Right renal cortex interstitium (tissue), 3 donors: Measurements from ENCODE around the gene AGPAT1. TPM values are rescaled to one million over a fixed set of nuclear protein-coding genes. Genes with fewer than 3 reads are reported as not detected.

Source experiments
- DNase-seq, 3 donors: peaks; one replicate each; pipeline ENCODE4 v3.0.0-alpha.2; 2013; ENCODE audit warnings: low read depth in 3 of 3, low spot score in 2 of 3
- polyA plus RNA-seq, 3 donors: library from polyadenylated mRNA; unstranded; fragments of 120-200 nt; gene quantifications; one replicate each; pipeline ENCODE4 v1.2.1, GENCODE V29; 2013; ENCODE audit not compliant: insufficient read length in 3 of 3

AGPAT1 gene
- polyA plus RNA-seq, 3 donors: 93.5 to 106 (median 99.4) TPM

DNA sequence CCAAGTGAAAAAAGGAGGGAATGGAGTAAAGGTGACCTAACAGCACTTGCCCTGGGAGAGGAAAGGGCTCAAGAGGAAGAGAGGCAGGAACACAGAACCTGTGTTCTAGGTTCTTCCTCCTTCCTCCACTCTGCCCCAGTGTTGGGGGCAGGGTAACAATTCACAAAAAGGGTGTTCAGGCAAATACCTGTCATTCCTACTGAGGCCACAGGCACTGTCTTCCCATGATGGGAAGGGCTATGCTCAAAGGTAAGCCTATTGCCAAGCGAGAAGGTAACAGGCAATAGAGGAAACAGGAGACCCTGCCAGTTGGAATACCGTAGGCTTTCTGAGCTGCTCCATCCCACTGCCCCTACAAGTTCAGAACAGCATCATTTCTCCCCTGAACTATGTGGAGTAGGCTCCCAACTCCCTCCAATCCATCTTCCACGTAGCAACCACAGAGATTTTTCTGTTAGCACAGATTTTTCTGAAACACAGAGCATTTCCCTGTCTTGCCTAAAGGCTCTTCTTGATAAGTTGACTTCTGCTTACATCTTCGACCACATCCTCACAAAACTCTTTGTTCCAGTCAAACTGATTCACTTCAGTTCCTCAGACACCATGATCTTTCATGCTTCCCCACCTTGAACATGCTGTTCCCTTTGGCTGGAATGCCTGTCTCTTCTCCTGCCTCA, 2.7 kb downstream of the AGPAT1 start:
- no peak for DNase-seq

DNA sequence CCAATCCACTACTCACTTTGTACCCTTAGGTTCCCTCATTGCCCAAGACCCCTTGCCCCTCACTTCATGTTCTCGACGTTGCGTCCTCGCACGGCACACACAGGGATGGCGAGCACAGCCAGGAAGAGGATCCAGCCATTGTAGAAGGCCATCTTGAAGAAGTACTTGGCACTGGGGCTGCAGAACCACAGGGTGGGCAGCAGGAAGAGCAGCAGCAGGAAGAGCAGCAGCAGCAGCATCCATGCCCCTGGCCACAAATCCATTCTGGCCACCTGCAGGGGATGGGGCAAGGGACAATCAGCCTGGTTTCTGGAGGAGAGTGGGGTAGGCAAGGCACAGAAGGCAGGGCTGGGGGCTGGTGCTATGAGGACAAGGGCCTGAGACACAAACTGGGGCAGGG, 4.7 kb downstream of the AGPAT1 start:
- no peak for DNase-seq

DNA sequence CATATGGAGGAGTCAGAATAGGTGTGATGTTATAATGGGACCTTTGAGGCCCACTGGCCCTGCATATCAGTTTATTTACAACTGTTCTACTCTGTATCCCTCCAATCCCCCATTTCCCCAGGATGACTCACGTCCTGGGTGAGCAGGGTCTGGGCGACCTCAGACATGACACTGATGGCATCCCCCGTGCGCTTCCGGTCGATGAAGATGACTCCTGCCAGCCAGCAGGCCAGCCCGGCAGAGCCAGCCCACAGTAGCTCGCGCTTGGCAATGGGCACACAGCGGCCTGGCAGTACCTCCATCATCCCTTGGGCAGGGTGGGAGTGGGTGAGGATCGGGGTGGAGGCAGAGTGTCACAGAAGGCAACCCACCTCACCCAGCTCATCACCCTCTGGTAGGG, 5.6 kb downstream of the AGPAT1 start:
- DNase-seq: no peak

- no peak for DNase-seq
These were observed 6.9 kb downstream of the AGPAT1 start for GRCh38 chr6:32168807-32169591.

GRCh38 chr6:32168350-32168749, 7.5 kb downstream of the AGPAT1 start:
- DNase-seq: no peak

GRCh38 chr6:32167761-32168262, 8.1 kb downstream of the AGPAT1 start:
- no peak for DNase-seq

GRCh38 chr6:32167154-32167760, 8.6 kb downstream of the AGPAT1 start:
- no peak for DNase-seq

GRCh38 chr6:32166411-32167061, 9.3 kb downstream of the AGPAT1 start:
- no peak for DNase-seq

DNA sequence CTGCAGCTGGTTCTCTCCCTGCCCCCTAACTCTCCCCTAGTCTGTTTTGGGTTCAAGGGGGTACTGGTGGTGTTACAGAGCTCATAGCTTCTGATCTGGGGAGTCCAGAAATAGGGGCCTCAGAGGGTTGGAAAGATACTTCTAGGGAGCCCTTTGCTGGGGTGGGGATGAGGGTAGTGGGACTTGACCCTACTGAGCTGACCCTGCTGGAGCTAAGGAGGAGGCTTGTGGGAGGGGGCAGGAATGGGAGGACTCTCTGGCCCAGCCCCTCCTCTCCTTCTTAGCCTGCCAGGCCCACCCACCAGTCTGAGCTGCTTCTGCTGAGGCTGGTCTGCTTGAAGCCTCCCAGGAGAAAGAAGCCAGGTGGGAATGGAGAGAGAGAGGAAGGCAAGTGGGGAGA, 11.6 kb downstream of the AGPAT1 start, which contains the start of gene EGFL8:
TSS of gene EGFL8 (plus strand) at position 301 of the 400 bp plus-strand sequence. CDS start 1,571 bp downstream, outside the sequence.
- DNase-seq: no peak

DNA sequence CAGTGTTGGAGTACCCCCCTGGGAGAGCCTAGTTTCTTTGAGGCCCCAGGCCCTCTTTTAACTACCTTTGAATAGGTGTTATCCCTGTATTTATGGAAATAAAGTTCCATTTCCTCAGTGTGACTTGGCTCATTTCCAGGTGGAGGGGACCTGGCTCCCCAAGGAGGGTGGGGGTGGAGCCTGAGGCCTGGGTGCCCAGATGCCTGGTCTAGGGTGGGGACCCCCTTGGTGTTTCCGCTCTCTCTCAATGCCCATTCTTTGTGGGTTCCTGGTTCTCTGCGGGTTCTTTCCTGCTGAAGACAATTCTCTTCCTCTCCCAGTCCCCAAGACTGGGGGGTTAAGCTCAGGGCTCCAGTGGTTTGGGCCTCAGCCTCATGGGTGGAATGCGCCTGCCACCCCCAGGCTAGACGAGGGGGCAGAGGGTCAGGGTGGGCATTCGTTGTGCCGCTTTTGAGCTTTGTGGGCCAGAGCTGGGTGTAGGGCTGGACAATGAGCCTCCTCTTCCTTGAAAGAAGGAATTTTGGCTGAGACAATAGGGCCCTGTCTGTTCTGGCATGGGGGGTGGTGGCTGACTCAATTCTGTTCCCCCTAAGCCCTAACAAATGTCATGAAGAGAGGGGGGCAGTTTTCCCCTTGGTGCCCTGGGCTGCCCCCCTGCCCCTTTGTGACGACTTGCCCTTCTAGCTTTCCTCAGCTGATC, 12.2 kb downstream of the AGPAT1 start:
- DNase-seq: no peak

DNA sequence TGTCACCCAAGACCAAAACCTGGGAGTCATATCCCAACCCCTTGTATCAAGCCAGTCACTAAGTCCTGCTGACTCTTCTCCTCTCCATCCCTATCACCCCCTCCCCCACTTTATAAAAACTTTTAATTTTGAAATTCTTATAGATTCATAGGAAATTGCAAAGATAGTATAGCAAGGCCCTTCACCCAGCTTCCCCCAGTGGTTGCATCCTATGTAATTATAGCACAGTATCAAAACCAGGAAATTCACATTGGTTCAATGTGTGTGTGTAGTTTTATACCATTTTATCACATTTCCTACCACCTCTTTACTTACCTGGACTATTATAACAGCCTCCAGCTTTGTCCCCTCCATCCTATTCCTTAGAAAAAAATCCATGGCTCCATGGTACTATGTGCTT, 17.8 kb downstream of the AGPAT1 start:
- DNase-seq: no peak

GRCh38 chr6:32156891-32157290, 19.0 kb downstream of the AGPAT1 start:
- no peak for DNase-seq

- DNase-seq: no peak
These were observed 21.2 kb downstream of the AGPAT1 start for GRCh38 chr6:32154514-32155161.

GRCh38 chr6:32153564-32154513, 22.0 kb downstream of the AGPAT1 start, which contains the start of gene PPT2:
PPT2 (plus strand) TSS chr6:32154141; CDS start chr6:32154595, 454 bp downstream.
- peak; percentile 88 to 91 (median 89) for DNase-seq

GRCh38 chr6:32152769-32153563, 22.9 kb downstream of the AGPAT1 start:
- DNase-seq: no peak

DNA sequence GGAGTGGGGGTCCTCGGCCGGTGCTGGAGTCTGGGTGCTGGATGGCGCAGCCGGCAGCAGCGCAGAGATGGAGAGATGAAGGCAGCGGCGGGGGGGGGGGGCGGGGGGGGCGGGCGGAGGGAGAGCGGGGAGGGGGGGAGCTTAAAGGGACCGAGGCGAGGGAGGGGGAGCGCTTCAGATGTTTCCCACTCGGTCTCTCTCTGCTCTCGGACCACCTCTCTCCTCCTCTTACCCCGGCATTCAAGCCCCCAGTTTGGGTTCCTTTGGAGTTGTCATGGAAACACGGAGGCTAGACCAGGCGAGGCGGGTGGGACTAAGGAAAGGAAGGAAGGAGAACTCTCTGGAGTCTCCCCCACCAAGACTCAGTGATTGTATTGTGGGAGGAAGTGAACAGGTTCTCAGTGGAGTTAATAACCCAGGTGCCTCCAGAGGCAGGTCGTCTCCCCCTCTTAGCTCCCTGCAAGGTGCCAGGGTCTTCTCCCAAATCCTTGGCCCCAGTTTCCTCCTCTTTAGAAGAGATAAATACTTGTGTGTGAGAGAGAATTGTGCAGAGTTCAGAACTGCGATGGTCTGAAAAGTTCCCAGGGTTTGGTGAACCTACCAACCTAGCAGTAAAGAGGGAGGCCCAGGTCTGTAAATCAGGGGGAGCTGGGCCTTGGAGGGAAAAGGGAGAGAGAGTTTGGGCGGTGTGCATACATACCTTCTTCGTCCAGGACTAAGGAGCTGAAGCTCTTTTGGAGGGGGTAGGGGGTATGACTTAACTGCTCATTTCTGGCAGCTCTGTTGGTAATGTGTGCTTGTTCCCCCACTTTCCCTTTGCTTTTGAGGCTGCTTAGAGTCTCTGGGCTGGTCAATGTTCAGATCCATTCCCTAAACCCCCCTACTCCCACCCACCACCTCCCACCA, 23.8 kb downstream of the AGPAT1 start, which contains the start of gene PRRT1:
TSS of gene PRRT1 (minus strand) at position 77 of the 906 bp plus-strand sequence. CDS start 112 bp downstream, outside the sequence.
- DNase-seq: no peak
